Germinal center (tissue), 1 donor: ENCODE results near the gene SLC39A1.

Experiments
- DNase-seq: peaks from one replicate; pipeline ENCODE4 v3.0.0; 2012; ENCODE audit warnings: mixed read lengths, low spot score

Gene SLC39A1

DNA sequence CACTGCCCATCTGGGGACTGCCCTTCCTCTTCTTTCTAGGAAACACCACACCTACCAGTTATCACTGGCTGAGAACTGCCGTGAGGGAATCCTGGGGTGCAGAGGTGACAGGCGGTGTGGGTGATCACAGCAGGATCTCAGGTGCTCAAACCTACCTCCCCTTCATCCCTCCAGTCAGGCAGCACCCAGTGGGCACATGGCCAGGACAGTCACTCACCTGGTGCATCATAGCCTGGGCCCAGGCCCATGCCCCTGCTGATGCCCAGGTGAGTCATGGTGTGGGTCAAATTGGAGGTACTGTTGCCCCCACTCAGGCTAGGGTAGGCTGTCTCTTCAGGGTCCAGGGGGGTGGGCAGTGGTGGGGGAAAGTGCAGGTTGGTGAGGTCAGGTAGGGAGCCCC lies 11.5 kb downstream of the SLC39A1 start:
- DNase-seq, result no peak

DNA sequence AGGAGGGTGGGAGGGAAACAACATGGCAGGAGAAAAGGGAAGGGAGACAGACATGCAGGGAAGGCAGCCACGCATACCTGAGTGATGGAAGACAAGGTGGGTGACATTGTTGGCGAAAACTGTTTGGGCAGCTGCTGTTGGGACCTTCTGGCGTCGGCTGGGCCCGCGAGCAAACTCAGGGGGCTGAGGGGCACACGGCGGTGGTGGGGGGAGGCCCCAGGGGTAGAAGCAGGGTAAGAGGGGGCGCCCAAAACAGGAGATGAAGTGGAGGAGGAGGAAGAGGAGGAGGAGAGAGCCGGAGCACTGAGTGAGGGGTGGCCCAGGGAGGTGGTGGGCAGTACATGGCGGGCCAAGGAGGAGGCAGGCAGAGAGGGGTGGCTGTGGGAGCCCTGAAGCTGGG lies 12.2 kb downstream of the SLC39A1 start:
- DNase-seq, result no peak

DNA sequence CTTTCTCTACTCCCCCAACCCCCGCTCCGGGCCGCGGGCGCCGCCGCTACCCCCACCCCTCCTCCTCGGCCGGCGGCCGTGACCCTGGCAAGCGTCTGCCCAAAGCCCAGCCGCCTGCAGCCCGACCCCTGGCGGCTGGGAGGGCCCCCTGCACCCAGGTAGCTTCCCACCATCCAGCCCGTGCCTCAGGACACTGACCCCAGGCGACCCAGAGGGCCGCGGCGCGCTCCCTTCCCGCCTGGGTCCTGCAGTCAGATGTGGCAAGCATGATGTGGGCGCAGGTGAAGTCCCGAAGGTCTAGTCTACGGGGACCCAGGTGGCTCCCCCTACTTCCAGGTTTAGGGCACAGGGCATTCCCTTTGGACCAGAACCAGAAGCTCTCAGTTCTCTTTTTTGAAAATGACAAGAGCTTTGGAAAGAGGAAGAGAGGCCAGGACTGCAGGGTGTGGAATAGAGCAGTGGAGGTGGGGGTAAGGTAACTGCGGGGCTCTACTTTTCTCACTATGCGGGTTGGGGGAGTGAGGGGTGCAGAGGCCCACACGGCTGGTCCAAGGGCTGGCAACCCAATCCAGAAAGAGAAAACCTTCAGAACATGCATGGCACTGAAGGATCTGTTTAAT lies 16.6 kb downstream of the SLC39A1 start, which contains the start of gene DENND4B:
Gene DENND4B, minus strand, starts transcription at position 97 of the 620 bp plus-strand sequence. CDS start 2,344 bp downstream, outside the sequence.
- peak; percentile 91 for DNase-seq

DNA sequence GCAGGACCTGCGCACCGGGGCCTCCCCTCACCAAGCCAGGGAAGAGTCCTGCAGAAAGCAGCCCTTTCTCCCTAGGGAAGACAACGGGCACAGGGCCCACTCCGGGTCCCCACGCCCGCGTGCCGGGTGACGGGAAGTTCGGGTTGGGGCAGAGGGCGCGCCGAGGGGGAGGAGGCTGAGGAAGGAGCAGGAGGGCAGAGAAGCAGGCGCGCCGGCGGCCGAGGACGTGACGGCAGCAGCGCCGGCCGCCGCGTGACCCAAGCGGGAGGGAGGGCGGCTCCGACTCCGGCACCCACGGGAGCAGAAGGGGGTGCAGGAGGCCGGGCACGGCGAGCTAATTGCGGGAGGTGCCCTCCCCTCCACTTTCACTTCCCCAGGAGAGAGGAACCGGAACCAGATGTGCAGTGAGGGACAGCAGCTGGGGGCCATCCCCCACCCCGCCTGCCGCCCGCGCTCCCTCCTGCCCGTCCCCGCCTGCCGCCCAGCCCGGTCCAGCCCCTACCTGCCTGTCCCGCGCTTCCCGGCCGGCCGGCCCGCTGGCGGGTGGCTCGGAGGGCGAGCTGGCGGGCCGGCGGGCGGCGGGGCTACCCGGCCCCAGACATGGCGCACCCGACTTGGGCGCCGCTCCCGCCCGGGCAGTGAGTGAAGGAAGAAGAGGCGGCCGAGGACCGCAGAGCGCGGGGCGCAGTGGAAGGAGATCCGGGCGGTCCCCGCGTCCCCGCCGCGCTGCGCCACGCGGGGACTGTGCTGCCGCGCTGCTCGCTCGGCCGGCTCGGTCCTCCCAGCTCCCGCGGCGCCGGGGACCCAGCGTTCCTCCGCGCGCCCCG lies 17.3 kb downstream of the SLC39A1 start:
- peak; percentile 94 for DNase-seq

DNA sequence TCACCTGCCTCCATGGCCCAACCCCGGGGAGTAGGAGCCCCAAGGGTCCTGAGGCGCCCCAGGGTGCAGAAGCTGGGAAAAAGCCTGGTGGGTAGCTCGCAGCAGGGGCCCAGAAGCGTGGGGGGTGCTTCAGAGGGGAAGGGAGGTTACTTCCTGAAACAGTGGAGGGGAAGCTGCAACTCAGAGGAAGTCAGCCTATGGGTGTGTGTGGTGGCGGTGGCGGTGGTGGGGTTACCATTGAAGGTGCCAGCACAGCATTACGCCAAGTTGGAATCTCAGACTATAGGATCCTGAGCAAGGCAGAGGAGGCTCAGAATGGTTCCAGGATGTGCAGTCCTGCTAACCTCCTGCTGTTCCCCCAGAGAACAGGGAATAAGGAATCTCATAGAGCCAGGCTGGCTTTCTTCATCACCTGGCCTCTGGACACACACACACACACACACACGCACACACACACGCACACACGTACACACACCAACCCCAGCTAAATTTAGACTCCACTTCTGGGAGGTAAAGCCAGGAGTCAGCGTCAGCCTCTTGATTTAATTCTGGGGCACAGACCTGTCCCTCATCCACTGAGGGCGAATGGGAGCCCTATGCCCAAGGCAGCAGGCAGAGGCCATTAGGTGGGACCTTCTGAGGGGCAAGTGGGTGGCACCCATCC lies 18.1 kb downstream of the SLC39A1 start:
- DNase-seq, result peak; percentile 87

DNA sequence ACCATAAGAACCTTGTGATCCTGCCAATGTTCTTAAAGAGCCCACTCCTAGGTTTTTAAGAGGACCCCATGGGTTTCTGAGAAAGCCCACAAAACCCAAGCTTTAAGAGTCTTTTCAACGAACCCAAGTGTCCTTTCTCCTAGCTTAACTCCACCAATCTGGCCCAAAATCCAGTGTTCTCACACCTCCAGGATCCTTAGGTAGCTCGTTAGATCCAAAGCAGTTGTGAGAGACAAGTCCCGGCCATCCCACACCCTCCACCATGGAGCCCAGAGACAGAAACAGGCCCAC lies 18.6 kb downstream of the SLC39A1 start:
- DNase-seq, result no peak

GRCh38 chr1:153944005-153944826 lies 19.1 kb downstream of the SLC39A1 start:
- no peak for DNase-seq

DNA sequence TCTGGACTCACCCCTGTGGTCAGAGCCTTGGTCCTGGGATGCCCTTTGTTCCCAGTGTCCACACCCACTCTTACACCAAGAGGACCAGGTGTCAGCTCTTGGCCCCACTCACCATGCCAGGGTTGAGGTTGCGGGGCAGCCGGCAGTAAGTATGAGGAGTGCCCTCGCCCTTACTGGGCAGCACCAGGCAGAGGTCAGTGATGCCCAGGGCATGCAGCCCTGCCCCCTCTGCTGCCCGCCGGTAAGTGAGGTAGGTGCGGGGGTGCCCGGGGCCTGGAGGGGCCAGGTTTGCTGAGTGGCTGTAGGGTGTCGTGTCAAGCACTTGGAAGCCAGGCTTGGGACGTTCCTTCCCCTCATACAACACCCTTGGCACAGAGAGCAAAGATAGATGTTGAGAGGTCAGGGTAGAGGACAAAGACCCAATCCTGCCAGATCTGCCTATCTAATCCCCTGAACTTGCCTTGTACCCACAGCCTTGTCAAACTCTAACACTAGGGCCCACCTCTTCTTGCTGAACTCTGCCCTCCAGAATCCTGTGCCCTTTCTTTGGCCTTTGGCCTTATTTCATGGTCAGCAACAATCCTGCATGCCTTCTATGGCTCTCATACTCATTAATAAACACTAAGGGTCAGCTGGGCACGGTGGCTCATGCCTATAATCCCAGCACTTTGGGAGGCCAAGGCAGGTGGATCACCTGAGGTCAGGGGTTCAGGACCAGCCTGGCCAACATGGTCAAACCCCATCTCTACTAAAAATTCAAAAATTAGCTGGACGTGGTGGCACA lies 20.4 kb downstream of the SLC39A1 start:
- DNase-seq, result no peak

GRCh38 chr1:153941826-153942725 lies 21.3 kb downstream of the SLC39A1 start:
- DNase-seq, result no peak

- DNase-seq, result no peak
Observed at GRCh38 chr1:153940756-153941155, 22.6 kb downstream of the SLC39A1 start.

- DNase-seq, result no peak
Observed at GRCh38 chr1:153939476-153939875, 23.9 kb downstream of the SLC39A1 start.

DNA sequence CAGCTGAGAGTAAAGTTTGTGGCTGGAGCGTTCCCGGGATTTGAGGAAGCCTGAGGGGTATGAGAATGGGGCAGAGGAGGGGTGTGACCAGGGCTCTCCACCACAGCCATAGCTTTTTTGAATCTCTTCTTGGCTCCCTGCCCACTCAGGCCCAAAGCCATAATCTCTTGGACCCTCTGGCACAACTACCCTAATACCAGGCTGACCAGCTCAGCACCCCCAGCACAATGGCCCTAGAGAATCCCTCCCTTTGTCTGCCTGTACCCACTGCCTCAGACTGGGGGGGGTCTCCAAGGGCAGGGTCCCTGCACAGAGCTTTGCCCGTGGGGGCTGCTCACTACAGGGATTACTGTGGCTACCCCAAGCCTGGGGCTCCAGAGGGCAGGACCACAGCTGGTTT lies 24.3 kb downstream of the SLC39A1 start:
- no peak for DNase-seq

GRCh38 chr1:153937331-153937730 lies 26.0 kb downstream of the SLC39A1 start:
- no peak for DNase-seq

DNA sequence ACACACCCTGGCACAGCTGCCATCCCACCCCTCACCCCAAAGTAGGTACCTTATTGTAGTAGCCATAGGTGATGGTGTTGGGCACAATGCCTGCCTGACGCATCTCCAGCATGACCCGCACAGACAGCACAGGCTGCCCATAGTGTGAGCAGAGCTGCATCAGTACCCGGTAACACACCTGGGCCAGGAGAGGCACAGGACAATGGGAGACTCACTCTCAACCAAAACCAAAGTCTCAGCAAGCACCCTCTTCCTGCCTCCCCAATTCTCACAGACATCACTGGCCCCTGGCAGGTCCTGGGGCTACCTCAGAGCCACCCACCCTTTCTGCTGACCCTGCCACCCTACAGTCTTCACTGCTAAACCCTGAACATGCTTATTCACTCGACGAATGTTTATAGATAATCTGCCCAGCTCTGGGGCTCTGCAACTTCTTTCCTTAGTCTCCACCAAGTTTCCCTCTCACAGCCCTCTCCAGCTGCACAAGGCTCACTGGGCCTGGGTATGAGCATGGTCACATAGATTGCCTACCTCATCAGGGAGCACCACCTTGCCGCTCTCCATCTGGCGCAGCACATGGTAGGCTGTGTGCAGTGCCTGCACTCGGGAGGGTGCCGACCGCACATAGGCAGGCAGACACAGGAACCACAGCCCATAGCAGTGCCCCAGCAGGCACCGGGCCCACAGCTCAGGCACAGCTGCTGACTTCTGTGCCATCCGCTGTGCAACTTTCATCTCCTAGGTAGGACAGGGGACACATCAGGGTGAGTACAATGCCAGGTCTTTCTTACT lies 27.1 kb downstream of the SLC39A1 start:
- no peak for DNase-seq

DNA sequence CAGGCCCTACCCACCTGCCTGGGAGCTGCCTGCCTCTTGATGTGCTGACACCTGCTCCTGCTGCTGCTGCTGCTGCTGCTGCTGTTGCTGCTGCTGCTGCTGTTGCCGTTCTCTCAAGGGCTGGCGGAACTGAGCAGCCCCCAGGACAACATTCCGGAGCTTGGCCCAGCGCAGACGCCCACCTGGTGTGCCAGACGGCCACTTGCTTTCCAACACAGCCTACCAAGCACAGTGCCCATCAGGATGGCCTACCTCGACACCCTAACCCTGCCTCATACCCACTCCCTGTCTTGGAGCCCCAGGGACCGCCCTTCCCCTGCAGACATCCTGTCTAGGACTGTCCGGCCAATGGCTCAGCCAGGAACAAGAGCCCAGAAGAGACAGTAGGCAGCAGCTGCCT lies 28.6 kb downstream of the SLC39A1 start:
- no peak for DNase-seq

DNA sequence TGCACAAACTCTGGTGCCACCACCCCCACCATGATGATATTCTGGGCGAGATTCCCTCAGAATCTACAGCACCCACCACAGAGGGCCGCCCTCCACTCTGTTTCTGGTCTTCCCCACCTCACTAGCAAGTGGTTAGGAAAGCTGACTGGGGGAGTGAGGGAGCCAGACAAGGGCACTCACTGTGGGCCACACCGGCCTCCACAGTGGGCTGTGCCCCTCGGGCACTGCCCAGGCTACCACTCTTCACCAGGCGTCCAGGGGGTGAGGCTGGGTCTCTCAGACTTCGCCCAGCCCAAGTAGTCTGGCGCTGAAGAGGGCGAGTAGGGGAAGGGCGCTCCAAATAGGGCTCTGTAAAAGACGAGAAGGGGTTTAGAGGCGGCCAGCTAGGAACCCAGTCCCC lies 29.4 kb downstream of the SLC39A1 start:
- no peak for DNase-seq

- no peak for DNase-seq
Observed at GRCh38 chr1:153933430-153933829, 29.9 kb downstream of the SLC39A1 start.

DNA sequence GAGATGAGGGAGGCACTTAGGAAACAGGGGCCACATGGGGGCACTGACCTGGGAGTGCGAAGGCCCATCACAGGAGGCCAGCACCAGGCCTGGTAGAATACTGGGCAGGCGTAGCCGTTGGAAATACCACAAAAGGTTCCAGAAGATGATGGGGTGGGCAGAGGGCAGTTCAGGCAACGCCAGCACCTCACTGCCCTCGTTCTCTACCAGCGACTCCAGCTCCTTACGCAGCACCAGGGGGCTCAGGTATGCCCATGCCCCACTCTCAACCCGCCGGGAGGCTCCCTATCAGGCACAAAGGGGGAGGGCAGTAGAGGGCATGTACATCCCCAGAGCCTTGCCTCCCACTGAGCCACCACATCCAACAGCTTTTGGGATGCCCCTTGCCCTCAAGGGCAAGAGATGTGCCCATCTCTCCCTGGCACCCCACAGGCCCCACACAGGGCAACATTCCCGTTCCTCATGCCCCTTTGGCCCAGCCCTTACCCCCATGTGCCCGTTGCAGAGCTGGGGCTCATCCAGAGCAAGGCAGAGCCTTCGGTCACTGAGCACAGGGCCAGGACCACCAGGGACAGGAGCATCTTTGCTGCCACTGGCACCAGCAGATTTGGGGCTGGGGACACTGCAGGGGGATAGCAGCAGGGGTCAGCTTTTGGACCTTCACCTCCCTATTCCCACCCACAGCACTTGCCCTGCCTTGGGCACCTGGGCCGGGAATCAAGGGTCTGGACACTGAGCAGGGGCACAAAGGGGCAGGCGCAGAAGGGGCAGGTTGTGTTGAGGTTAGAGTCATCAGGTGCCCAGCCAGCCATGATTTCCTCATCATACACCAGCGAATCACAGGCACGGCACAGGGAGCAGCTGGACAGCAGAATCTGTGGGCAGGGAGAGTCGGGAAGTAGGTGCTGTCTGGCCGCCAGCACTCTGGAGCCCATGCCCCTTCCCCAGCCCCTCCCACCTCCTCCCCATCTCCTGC lies 30.9 kb downstream of the SLC39A1 start:
- DNase-seq, result no peak
